Activated T-cell treated with anti-CD3 and anti-CD28 coated beads, Interleukin-2, amount 50 U/mL, for 4 hours (primary cell): ENCODE measurements around the gene SLFN14. TPM values are rescaled to one million over a fixed set of nuclear protein-coding genes. Genes with fewer than 3 reads are reported as not detected.

Experiments used
- ATAC-seq, 2 donors: fragments of 200-7000 bp; cut with Tn5 transposase; one replicate each; pipeline ENCODE4 v1.10.0; 2021
- DNase-seq: peaks from one replicate; pipeline ENCODE4 v3.0.0-alpha.2; 2020
- H3K27me3 Mint-ChIP-seq: one replicate; pipeline ENCODE4 v1.8.0; 2021; ENCODE audit warnings: low read depth, mixed read lengths
- H3K36me3 Mint-ChIP-seq: one replicate; pipeline ENCODE4 v1.8.0; 2022; ENCODE audit warnings: mixed read lengths; ENCODE audit not compliant: insufficient read depth
- H3K4me1 Mint-ChIP-seq: one replicate; pipeline ENCODE4 v1.8.0; 2021; ENCODE audit warnings: low read depth, mixed read lengths
- H3K4me3 Mint-ChIP-seq: one replicate; pipeline ENCODE4 v1.8.0; 2021; ENCODE audit warnings: mild to moderate bottlenecking, moderate library complexity, mixed read lengths
- H3K9me3 Mint-ChIP-seq: one replicate; pipeline ENCODE4 v1.8.0; 2021; ENCODE audit warnings: mixed read lengths
- total RNA-seq, 3 donors: library from RNA; stranded (reverse); gene quantifications; one replicate each; pipeline ENCODE4 v1.2.1, GENCODE V29; 2021

Gene SLFN14
- not detected for total RNA-seq

DNA sequence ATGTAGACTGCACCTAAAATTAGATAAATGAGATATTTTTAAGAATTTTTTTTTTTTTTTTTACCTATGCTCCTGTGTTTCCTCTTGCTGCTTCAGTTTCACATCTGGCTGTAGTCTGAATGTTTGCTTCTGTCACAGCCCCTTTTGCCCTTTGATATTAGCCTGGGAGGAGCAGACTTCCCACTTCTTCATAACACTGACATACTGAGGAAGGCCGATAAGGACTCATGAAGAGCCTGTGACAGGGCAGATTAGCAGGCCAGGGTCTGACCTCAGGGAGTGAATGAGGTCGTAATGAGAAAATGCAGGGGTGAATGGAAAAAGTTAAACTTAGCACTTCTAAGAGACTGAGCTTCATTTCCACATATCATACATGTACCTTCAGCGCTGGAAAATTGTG, at the start of gene SLFN14:
Gene SLFN14, minus strand, starts transcription at position 117 of the 400 bp plus-strand sequence. CDS start 2,757 bp downstream, outside the sequence.
- Mint-ChIP-seq H3K27me3 (peaks cover 12% of the 10 kb centered on the region), H3K9me3 (no peaks in the 10 kb centered on the region), H3K36me3 (no peaks in the 10 kb centered on the region), H3K4me1 (peaks cover 2% of the 10 kb centered on the region), H3K4me3 (no peak within 1 kb of the TSS)
- DNase-seq, result no peak
- no peak for ATAC-seq

DNA sequence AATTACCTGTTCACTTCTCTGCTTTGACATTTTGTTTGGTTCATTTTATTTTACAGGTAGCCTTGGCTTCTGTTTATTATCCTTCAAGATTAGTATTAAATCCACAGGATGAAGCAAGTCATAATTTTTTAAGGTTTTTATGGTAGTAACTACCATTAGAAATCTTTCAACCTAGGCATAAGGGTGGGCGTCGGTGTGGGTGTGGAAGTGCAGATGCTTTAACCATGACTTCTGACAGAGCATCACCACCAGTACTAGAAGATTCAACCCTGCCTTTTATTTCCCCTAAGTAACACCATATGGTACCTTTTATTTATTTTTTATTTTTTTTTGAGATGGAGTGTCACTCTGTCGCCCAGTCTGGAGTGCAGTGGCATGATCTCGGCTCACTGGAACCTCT, 49.2 kb upstream of the SLFN14 start:
- H3K27me3 Mint-ChIP-seq, result no peaks in the 10 kb centered on the region
- peaks cover 31% of the 10 kb centered on the region for H3K36me3 Mint-ChIP-seq
- H3K9me3 Mint-ChIP-seq, result no peaks in the 10 kb centered on the region
- DNase-seq (no peak), ATAC-seq (no peak)
- H3K4me3 Mint-ChIP-seq, result no peak overlapping the region
- no peaks in the 10 kb centered on the region for H3K4me1 Mint-ChIP-seq

DNA sequence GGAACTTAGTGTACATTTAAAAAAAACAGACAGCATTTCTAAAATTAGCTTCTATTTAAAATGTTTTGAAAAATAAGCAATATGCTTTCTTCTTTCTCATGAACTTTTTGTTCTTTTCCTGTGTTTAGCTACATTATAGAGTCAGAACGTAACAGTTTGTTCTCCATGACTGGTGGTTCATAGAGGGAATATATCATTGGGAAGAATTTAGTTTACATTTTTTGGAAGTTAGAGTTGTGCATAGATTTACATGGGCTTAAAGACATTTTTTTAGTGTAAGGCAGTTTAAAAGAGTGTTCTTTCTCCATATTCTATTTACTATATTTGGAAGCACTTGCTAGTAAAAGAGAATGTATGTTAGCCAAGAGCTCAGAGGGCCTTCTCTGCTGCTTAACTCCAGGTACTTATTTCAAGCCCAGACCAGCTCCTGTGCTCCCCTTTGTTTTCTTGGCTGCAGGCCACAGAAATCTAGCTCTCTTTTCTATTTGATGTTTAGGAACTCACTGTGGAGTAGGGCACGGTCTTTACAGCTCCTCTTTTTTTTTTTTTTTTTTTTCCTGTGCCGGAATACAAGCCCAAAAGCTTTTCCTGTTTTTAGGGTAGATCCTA, 46.7 kb upstream of the SLFN14 start:
- H3K4me3 Mint-ChIP-seq, result no peak overlapping the region
- ATAC-seq (no peak), DNase-seq (no peak)
- no peaks in the 10 kb centered on the region for H3K27me3 Mint-ChIP-seq
- no peaks in the 10 kb centered on the region for H3K9me3 Mint-ChIP-seq
- no peaks in the 10 kb centered on the region for H3K4me1 Mint-ChIP-seq
- peaks cover 37% of the 10 kb centered on the region for H3K36me3 Mint-ChIP-seq

DNA sequence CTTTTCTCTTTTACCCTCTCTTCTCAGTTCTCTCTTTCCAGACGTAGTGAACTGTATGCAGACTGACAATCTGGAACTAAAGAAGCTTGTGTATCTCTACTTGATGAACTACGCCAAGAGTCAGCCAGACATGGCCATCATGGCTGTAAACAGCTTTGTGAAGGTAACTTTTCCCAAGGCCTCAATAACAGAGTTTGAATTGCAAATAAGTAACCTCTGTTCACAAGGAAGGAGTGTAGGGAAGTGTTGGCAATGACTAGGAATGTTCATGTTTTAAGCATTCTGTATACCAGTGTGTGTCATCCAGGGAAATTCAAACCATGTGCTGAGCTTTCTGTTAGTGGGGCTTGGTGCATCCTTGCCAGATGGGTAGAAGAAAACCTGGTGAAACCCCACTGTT, 45.1 kb upstream of the SLFN14 start:
- H3K4me1 Mint-ChIP-seq, result no peaks in the 10 kb centered on the region
- H3K27me3 Mint-ChIP-seq, result no peaks in the 10 kb centered on the region

DNA sequence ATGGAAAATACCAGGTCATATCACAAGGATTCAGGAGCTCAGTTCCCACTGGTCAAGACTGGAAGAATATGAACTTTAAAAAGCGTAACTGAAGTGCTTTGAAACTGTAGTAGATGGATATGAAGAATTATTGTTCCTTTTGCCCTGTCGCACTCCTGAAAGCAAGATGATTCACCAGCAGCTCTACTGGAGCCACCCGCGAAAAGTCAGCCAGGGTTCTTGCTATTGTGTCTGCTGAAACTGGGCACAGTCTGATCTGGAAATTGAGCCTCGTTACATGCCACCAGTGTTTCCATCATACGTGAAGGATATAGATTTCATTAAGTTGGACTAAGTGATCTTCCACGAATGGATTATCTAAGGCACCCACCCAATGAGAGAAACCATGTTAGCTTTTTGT, 43.1 kb upstream of the SLFN14 start:
- no peak for ATAC-seq
- no peak for DNase-seq
- Mint-ChIP-seq H3K4me3 (no peak overlapping the region), H3K9me3 (no peaks in the 10 kb centered on the region), H3K27me3 (no peaks in the 10 kb centered on the region), H3K4me1 (no peaks in the 10 kb centered on the region), H3K36me3 (peaks cover 37% of the 10 kb centered on the region)

More for the DNA sequence above, 45.1 kb upstream of the SLFN14 start:
- Mint-ChIP-seq H3K36me3 (peaks cover 38% of the 10 kb centered on the region), H3K4me3 (no peak overlapping the region), H3K9me3 (no peaks in the 10 kb centered on the region)
- ATAC-seq (no peak), DNase-seq (no peak)

DNA sequence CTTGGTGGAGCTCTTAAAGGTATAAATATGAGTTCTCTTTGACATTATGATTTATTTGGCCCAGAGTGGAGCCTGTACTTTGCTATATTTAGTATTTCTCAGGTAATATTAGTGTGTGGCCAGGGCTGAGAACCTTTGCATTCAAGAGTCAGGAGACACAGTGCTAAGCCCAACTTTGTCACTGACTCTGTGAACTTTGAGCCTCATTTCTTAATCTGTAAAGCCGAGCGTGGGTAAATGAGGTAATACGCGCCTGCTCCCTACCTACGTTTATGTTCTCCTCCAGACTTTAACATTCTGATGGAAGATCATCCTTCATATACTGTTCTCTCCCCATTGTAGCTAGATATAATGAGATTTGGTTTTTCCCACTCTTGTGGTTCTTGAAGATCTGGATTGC, 37.0 kb upstream of the SLFN14 start:
- no peak overlapping the region for H3K4me3 Mint-ChIP-seq
- no peaks in the 10 kb centered on the region for H3K27me3 Mint-ChIP-seq
- ATAC-seq (no peak), DNase-seq (no peak)
- H3K36me3 Mint-ChIP-seq, result peaks cover 41% of the 10 kb centered on the region
- H3K4me1 Mint-ChIP-seq, result peaks cover 9% of the 10 kb centered on the region
- H3K9me3 Mint-ChIP-seq, result no peaks in the 10 kb centered on the region

DNA sequence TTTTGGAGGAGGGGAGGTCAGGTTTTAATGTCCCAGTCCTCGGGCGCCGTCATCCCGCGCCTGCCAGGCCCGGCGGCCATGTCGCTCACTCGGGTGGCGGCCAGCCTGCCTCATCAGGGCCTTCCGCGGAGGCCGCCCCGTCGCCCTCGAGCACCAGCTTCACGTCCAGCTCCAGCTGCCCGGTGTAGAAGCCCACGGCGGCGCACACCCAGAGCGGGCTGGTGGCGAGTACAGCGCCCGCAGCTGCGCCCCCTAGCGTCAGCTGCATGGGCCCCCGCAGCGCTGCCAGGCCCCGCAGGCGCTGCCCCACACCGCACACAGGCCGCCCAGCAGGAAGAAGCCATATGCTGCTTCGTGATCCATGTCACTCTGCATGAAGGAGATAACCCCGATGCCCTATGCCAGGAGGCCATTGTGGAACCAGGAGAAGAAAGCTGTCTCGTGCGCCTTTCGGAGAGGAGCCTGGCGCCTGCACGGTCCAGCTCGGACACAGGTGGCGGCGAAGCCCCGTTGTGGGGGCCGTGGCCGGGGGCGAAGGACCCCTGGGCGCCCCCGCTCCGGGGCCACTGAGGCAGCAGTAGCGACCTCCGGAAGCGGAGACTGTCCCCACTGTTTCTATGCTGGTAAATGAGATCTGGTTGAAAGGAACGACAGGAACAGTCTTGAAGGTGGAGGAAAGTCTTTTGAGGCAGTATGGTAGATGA, 36.1 kb upstream of the SLFN14 start:
- Mint-ChIP-seq H3K9me3 (no peaks in the 10 kb centered on the region), H3K4me3 (no peak overlapping the region), H3K36me3 (peaks cover 38% of the 10 kb centered on the region), H3K4me1 (peaks cover 9% of the 10 kb centered on the region), H3K27me3 (no peaks in the 10 kb centered on the region)
- no peak for DNase-seq
- no peak for ATAC-seq

DNA sequence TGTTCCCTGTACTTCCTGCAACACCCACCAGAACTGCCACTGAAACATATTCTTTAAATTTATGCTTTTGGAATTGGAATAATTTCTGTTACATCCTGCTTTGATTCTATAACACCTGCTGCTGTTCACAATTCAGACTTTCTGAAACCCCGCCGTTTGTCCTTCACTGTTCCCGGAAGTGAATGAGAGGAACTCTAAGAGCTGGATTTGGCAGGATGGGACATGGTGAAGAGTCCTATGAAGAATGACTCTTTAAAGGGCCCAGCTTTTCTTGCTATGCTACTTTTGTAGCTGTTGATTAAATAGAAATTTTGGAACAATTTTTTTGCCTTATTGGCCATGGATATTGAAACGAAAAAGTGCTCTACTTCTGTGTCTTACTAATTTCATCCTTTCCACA, 35.5 kb upstream of the SLFN14 start:
- no peak for DNase-seq
- H3K4me1 Mint-ChIP-seq, result peaks cover 9% of the 10 kb centered on the region
- H3K9me3 Mint-ChIP-seq, result no peaks in the 10 kb centered on the region
- no peak for ATAC-seq
- H3K36me3 Mint-ChIP-seq, result peaks cover 38% of the 10 kb centered on the region
- H3K4me3 Mint-ChIP-seq, result no peak overlapping the region
- no peaks in the 10 kb centered on the region for H3K27me3 Mint-ChIP-seq

DNA sequence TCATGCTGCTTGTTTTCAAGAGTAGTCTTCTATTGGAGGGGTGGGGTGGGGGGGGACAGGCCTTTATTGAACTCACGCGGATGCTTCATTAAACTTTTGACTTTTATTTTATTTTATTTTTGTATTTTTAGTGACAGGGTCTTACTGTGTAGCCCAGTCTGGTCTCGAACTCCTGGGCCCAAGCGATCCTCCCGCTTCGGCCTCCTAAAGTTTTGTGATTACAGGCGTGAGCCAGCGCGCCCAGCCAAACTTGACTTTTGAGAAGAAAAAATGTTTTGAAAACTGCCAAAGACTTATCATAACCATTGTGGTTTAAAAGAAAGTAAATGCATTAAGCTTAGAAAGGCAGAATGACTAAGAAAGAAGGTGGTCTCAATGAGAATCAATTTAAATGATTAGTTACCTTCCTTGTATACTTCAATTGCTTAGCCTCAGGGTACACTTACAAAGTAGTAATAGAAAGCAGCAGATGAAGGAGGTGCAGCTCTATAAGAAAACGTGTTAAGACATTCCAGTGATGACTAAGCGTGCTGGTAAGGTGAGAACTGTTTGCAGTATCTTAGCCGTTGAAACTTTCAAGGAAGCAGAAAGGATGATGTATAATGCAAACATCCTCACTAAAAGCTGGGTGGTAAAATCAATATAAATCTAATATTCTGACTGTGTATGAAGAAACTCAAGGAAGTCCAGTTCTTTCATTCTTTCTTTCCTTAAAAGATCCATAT, 27.7 kb upstream of the SLFN14 start:
- DNase-seq (no peak), ATAC-seq (peak; percentile 57 to 58)
- H3K27me3 Mint-ChIP-seq, result peaks cover 3% of the 10 kb centered on the region
- H3K9me3 Mint-ChIP-seq, result no peaks in the 10 kb centered on the region
- peak overlapping the region; percentile 96 for H3K4me3 Mint-ChIP-seq
- H3K4me1 Mint-ChIP-seq, result peaks cover 34% of the 10 kb centered on the region
- H3K36me3 Mint-ChIP-seq, result no peaks in the 10 kb centered on the region

DNA sequence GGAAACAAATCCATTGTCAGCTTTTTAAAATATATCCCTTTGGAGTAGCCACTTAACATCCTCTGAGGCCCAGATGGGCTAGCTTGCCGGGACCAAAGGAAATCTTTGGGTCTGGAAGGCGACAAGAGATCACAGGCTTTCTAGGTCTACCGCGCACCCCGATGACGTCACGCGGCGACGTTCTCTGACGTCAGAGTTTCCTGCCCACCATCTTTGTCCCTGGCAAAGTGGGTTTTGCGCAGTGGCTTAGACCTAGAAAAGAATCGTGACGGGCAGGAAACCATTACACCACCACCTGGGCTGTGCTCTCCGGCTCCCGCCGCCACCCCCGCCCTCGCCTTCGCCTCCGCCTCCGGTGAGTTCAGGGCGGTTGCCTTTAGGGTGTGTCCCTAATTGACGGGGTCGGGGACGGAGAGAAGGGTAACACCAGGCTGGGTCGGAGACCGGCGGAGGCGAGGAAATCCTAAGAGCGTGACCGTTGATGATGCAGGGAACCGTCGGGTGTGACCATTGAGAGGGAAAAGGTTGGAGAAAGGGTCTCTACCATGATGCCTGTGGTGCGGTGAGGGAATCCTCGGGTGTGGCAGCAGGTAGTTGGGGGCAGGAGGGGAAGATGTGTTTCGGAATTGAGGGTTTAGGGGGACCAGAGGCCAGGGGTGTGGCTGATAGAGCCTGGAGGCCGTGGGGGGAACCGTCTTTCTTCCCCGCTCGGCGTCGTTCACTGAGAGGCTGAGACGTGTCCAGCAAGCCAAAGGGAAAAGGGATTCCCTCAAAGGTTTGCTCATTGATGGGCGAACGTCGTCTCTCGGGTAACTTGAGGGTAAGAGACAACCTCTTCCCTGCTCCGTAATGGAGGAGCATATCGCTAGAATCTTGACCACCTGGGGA, 26.7 kb upstream of the SLFN14 start, which contains the start of gene AP2B1:
Gene AP2B1, plus strand, starts transcription at position 249 of the 888 bp plus-strand sequence. CDS start 6,709 bp downstream, outside the sequence.
- ATAC-seq, result peak; percentile 97
- H3K27me3 Mint-ChIP-seq, result peaks cover 4% of the 10 kb centered on the region
- peak; percentile 98 for DNase-seq
- peak within 1 kb of the TSS; percentile 96 for H3K4me3 Mint-ChIP-seq
- H3K4me1 Mint-ChIP-seq, result peaks cover 30% of the 10 kb centered on the region
- H3K36me3 Mint-ChIP-seq, result no peaks in the 10 kb centered on the region
- no peaks in the 10 kb centered on the region for H3K9me3 Mint-ChIP-seq

DNA sequence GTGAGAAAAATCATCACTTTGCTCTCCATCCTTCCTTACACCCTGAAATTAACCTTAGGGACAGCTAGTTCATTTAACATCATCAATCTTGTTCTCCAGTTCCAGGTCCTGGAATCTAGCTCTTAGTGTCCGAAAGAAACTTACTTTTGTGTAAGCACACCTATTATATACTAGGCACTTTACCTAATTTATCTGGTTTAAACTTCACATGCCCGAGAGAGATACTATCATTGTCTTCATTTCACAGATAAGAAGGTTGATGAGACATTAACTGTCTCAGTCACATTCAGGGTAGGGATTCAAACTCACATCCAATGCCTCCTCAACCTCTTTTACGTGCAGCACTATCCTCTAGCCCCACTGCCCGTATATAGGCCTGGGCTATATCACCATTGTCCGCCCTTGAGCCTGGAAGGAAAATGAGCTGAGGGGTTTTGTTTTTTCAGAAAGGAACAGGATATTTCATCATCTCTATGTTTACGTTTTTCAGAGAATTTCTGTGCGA, 26.0 kb upstream of the SLFN14 start:
- no peaks in the 10 kb centered on the region for H3K36me3 Mint-ChIP-seq
- peak in 1 of 2 donors; percentile 11 for ATAC-seq
- H3K9me3 Mint-ChIP-seq, result no peaks in the 10 kb centered on the region
- H3K4me1 Mint-ChIP-seq, result peaks cover 30% of the 10 kb centered on the region
- H3K4me3 Mint-ChIP-seq, result peak overlapping the region; percentile 96
- peaks cover 4% of the 10 kb centered on the region for H3K27me3 Mint-ChIP-seq
- no peak for DNase-seq

DNA sequence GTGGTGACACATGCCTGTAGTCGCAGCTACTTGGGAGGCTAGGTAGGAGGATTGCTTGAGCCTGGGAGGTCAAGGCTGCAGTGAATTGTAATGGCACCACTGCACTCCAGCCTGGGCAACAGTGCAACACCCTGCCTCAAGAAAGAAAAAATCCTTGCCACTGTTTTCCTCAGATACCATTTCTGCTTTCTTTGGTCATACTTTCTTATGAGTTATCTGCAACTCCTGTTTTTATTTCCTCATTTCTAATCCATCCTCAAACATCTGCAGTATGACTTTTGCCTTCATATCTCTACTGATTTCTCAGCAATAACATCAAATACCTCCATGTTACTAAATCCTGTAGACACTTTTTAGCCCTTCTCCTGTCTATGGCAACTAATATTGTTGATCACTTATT, 23.4 kb upstream of the SLFN14 start:
- Mint-ChIP-seq H3K4me1 (peaks cover 26% of the 10 kb centered on the region), H3K4me3 (no peak overlapping the region), H3K27me3 (peaks cover 4% of the 10 kb centered on the region), H3K9me3 (no peaks in the 10 kb centered on the region), H3K36me3 (no peaks in the 10 kb centered on the region)
- DNase-seq (no peak), ATAC-seq (no peak)

DNA sequence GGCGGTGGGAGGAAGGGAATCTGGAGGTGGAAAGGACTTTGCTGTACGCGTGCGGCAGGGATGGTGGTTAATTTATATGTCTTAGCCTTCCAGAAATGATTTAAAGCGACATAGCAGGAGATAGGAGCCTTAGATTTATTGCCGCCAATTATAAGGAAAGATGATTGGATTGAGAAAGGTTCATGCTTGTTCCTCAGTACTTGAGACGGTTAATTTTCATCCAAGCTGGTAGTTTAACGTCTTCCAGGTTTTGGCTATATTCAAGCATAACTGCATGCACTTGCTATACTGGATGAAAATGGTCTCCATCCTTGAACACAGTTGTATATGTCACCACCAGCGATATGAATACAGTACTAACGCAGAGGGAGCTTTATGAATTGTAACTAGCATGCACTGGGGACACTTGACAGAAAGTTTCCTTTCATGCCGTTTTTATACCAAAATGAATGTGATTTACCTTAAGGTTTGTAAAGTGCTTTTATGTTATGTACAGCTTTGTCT, 18.4 kb upstream of the SLFN14 start:
- H3K4me1 Mint-ChIP-seq, result peaks cover 25% of the 10 kb centered on the region
- H3K27me3 Mint-ChIP-seq, result peaks cover 4% of the 10 kb centered on the region
- DNase-seq (no peak), ATAC-seq (peak in 1 of 2 donors; percentile 22)
- no peaks in the 10 kb centered on the region for H3K9me3 Mint-ChIP-seq
- H3K4me3 Mint-ChIP-seq, result peak overlapping the region; percentile 97
- H3K36me3 Mint-ChIP-seq, result peaks cover 7% of the 10 kb centered on the region
